Activated CD4-positive, alpha-beta T cell treated with anti-CD3 and anti-CD28 coated beads, Interleukin-2, amount 10 ng/mL, durations not matched to agents 24 days and 14 days (primary cell): ENCODE measurements around the gene INPP5B. TPM values are rescaled to one million over a fixed set of nuclear protein-coding genes. Genes with fewer than 3 reads are reported as not detected.
"Not testable (repeated sequence)": the region's sequence is repeated elsewhere in the genome, so short reads cannot be mapped to it uniquely, and the experiment has no call there.

ENCODE experiments used
- DNase-seq: peaks from one replicate; pipeline ENCODE4 v3.0.0; 2022
- H3K27ac Mint-ChIP-seq: one replicate; pipeline ENCODE4 v1.8.0; 2022; ENCODE audit warnings: mild to moderate bottlenecking, mixed read lengths
- H3K27me3 Mint-ChIP-seq: one replicate; pipeline ENCODE4 v1.8.0; 2022; ENCODE audit warnings: mixed read lengths
- H3K36me3 Mint-ChIP-seq: one replicate; pipeline ENCODE4 v1.8.0; 2022; ENCODE audit warnings: low read depth, mild to moderate bottlenecking, mixed read lengths
- H3K4me1 Mint-ChIP-seq: one replicate; pipeline ENCODE4 v1.8.0; 2021; ENCODE audit warnings: mixed read lengths
- H3K4me3 Mint-ChIP-seq: one replicate; pipeline ENCODE4 v1.8.0; 2022; ENCODE audit warnings: mild to moderate bottlenecking, moderate library complexity, mixed read lengths
- H3K9me3 Mint-ChIP-seq: one replicate; pipeline ENCODE4 v1.8.0; 2021; ENCODE audit warnings: mixed read lengths
- intact Hi-C: fragments of 100-400 bp; cut with micrococcal nuclease; formaldehyde crosslinking; loops from one replicate; pipeline ENCODE4 v1.15.1; 2023
- total RNA-seq: library from RNA; stranded (reverse); gene quantifications from 2 replicates; pipeline ENCODE4 v1.2.3, GENCODE V29; 2022

The INPP5B gene
- total RNA-seq, 1 donor from 2014 or later: 27.2 TPM

GRCh38 chr1:37915476-37916093, 31.3 kb downstream of the INPP5B start:
- Mint-ChIP-seq H3K9me3 (no peaks in the 10 kb centered on the region), H3K4me1 (no peaks in the 10 kb centered on the region), H3K36me3 (peaks cover 8% of the 10 kb centered on the region), H3K27me3 (no peaks in the 10 kb centered on the region), H3K27ac (no peak overlapping the region), H3K4me3 (no peak overlapping the region)
- intact Hi-C loops: no loop called here
- DNase-seq: no peak

- Mint-ChIP-seq H3K27me3 (no peaks in the 10 kb centered on the region), H3K4me1 (no peaks in the 10 kb centered on the region), H3K4me3 (no peak overlapping the region), H3K27ac (no peak overlapping the region), H3K9me3 (no peaks in the 10 kb centered on the region), H3K36me3 (peaks cover 7% of the 10 kb centered on the region)
- intact Hi-C loops: no loop called here
- DNase-seq: no peak
Observed at GRCh38 chr1:37914719-37915475, 32.0 kb downstream of the INPP5B start.

GRCh38 chr1:37911478-37911877, 35.4 kb downstream of the INPP5B start:
- intact Hi-C loops, H3K27ac Mint-ChIP-seq, H3K4me1 Mint-ChIP-seq, H3K4me3 Mint-ChIP-seq, H3K27me3 Mint-ChIP-seq, DNase-seq: not testable (repeated sequence)
- peaks cover 26% of the 10 kb centered on the region for H3K36me3 Mint-ChIP-seq
- H3K9me3 Mint-ChIP-seq: peaks cover 12% of the 10 kb centered on the region

GRCh38 chr1:37910886-37911285, 36.0 kb downstream of the INPP5B start:
- DNase-seq, H3K4me3 Mint-ChIP-seq, H3K27ac Mint-ChIP-seq, intact Hi-C loops, H3K4me1 Mint-ChIP-seq, H3K27me3 Mint-ChIP-seq: not testable (repeated sequence)
- Mint-ChIP-seq H3K36me3 (peaks cover 28% of the 10 kb centered on the region), H3K9me3 (peaks cover 12% of the 10 kb centered on the region)

GRCh38 chr1:37908531-37908930, 38.3 kb downstream of the INPP5B start:
- DNase-seq, H3K4me1 Mint-ChIP-seq, H3K27me3 Mint-ChIP-seq, H3K4me3 Mint-ChIP-seq, intact Hi-C loops, H3K27ac Mint-ChIP-seq: not testable (repeated sequence)
- peaks cover 28% of the 10 kb centered on the region for H3K36me3 Mint-ChIP-seq
- peaks cover 12% of the 10 kb centered on the region for H3K9me3 Mint-ChIP-seq

- H3K4me1 Mint-ChIP-seq, H3K27me3 Mint-ChIP-seq, intact Hi-C loops, DNase-seq, H3K4me3 Mint-ChIP-seq, H3K27ac Mint-ChIP-seq: not testable (repeated sequence)
- peaks cover 12% of the 10 kb centered on the region for H3K9me3 Mint-ChIP-seq
- peaks cover 28% of the 10 kb centered on the region for H3K36me3 Mint-ChIP-seq
Observed at GRCh38 chr1:37907416-37908125, 39.3 kb downstream of the INPP5B start.

GRCh38 chr1:37906591-37906990, 40.3 kb downstream of the INPP5B start:
- H3K4me3 Mint-ChIP-seq, intact Hi-C loops, H3K27me3 Mint-ChIP-seq, H3K27ac Mint-ChIP-seq, H3K4me1 Mint-ChIP-seq, DNase-seq: not testable (repeated sequence)
- Mint-ChIP-seq H3K9me3 (peaks cover 12% of the 10 kb centered on the region), H3K36me3 (peaks cover 32% of the 10 kb centered on the region)

GRCh38 chr1:37905727-37906126, 41.1 kb downstream of the INPP5B start:
- DNase-seq: no peak
- intact Hi-C loops: no loop called here
- H3K27ac Mint-ChIP-seq: no peak overlapping the region
- H3K4me1 Mint-ChIP-seq: peaks cover 9% of the 10 kb centered on the region
- H3K9me3 Mint-ChIP-seq: peaks cover 12% of the 10 kb centered on the region
- no peaks in the 10 kb centered on the region for H3K27me3 Mint-ChIP-seq
- peaks cover 33% of the 10 kb centered on the region for H3K36me3 Mint-ChIP-seq
- H3K4me3 Mint-ChIP-seq: no peak overlapping the region

GRCh38 chr1:37903921-37904320, 42.9 kb downstream of the INPP5B start:
- DNase-seq, H3K4me1 Mint-ChIP-seq, H3K27me3 Mint-ChIP-seq, H3K27ac Mint-ChIP-seq, intact Hi-C loops, H3K4me3 Mint-ChIP-seq: not testable (repeated sequence)
- Mint-ChIP-seq H3K9me3 (peaks cover 12% of the 10 kb centered on the region), H3K36me3 (peaks cover 25% of the 10 kb centered on the region)

- no peak overlapping the region for H3K4me3 Mint-ChIP-seq
- H3K36me3 Mint-ChIP-seq: peaks cover 19% of the 10 kb centered on the region
- no peak for DNase-seq
- intact Hi-C loops: no loop called here
- peaks cover 8% of the 10 kb centered on the region for H3K9me3 Mint-ChIP-seq
- H3K4me1 Mint-ChIP-seq: peaks cover 9% of the 10 kb centered on the region
- H3K27ac Mint-ChIP-seq: no peak overlapping the region
- no peaks in the 10 kb centered on the region for H3K27me3 Mint-ChIP-seq
Observed at GRCh38 chr1:37902983-37903382, 43.9 kb downstream of the INPP5B start.

- Mint-ChIP-seq H3K4me1 (peaks cover 9% of the 10 kb centered on the region), H3K27ac (peak overlapping the region; percentile 54), H3K27me3 (no peaks in the 10 kb centered on the region), H3K4me3 (no peak overlapping the region), H3K9me3 (peaks cover 2% of the 10 kb centered on the region), H3K36me3 (peaks cover 12% of the 10 kb centered on the region)
- intact Hi-C loops: no loop called here
- no peak for DNase-seq
Observed at GRCh38 chr1:37901893-37902225, 45.0 kb downstream of the INPP5B start.

- Mint-ChIP-seq H3K27ac (peak overlapping the region; percentile 54), H3K4me3 (no peak overlapping the region), H3K27me3 (no peaks in the 10 kb centered on the region), H3K4me1 (peaks cover 9% of the 10 kb centered on the region), H3K36me3 (peaks cover 10% of the 10 kb centered on the region), H3K9me3 (no peaks in the 10 kb centered on the region)
- no peak for DNase-seq
- intact Hi-C loops: no loop called here
Observed at GRCh38 chr1:37901191-37901892, 45.5 kb downstream of the INPP5B start.

- H3K4me3 Mint-ChIP-seq, H3K27me3 Mint-ChIP-seq, H3K9me3 Mint-ChIP-seq, intact Hi-C loops, DNase-seq, H3K27ac Mint-ChIP-seq, H3K4me1 Mint-ChIP-seq: not testable (repeated sequence)
- H3K36me3 Mint-ChIP-seq: peaks cover 12% of the 10 kb centered on the region
Observed at GRCh38 chr1:37897563-37897962, 49.3 kb downstream of the INPP5B start.

GRCh38 chr1:37893673-37894072, 53.2 kb downstream of the INPP5B start:
- Mint-ChIP-seq H3K27me3 (no peaks in the 10 kb centered on the region), H3K4me3 (no peak overlapping the region)

More at GRCh38 chr1:37893673-37894072, 53.2 kb downstream of the INPP5B start:
- no peaks in the 10 kb centered on the region for H3K4me1 Mint-ChIP-seq
- no peak overlapping the region for H3K27ac Mint-ChIP-seq
- peaks cover 9% of the 10 kb centered on the region for H3K36me3 Mint-ChIP-seq
- H3K9me3 Mint-ChIP-seq: no peaks in the 10 kb centered on the region
- intact Hi-C loops: loop anchor here (5.0 kb wide), 1 partner anchor 34 kb away; no protein-coding TSS in a partner anchor
- DNase-seq: no peak
